ENCODE measurements around the gene MOCS1. TPM values are rescaled to one million over a fixed set of nuclear protein-coding genes. Genes with fewer than 3 reads are reported as not detected.

The MOCS1 gene
- total RNA-seq, 1 donor from 2014 or later: 11.3 TPM

GRCh38 chr6:39876111-39876510, 58.2 kb downstream of the MOCS1 start:
- H3K27me3 Mint-ChIP-seq (ENCODE audit: insufficient read depth, low read depth): peaks cover 2% of the 10 kb centered on the region

GRCh38 chr6:39873439-39873838, 60.8 kb downstream of the MOCS1 start:
- no peak overlapping the region for H3K4me3 ChIP-seq
- H3K79me2 ChIP-seq (ENCODE audit: low read depth): no peaks in the 10 kb centered on the region
- no peak overlapping the region for H3K27ac ChIP-seq
- H3K27ac Mint-ChIP-seq: no peak overlapping the region
- no peak for DNase-seq (ENCODE audit: low spot score)
- no peak overlapping the region for H3K4me3 Mint-ChIP-seq
- H4K20me1 ChIP-seq (ENCODE audit: low read depth): no peaks in the 10 kb centered on the region
- H3K36me3 Mint-ChIP-seq: peaks cover 3% of the 10 kb centered on the region
- no peaks in the 10 kb centered on the region for H3F3A ChIP-seq (ENCODE audit: low read depth)
- H3K9me3 ChIP-seq (ENCODE audit: low read depth): no peaks in the 10 kb centered on the region
- no peaks in the 10 kb centered on the region for H3K4me1 ChIP-seq
- H3K4me1 Mint-ChIP-seq: peaks cover 3% of the 10 kb centered on the region
- H2AFZ ChIP-seq (replicated peaks): no peak overlapping the region
- no peaks in the 10 kb centered on the region for H3K36me3 ChIP-seq
- no peaks in the 10 kb centered on the region for H3K27me3 Mint-ChIP-seq (ENCODE audit: insufficient read depth, low read depth)
- no peak overlapping the region for H3K4me2 ChIP-seq
- TF ChIP-seq EZH2 (IDR thresholded peaks at IDR 0.05) (no peak), CTCF (IDR thresholded peaks at IDR 0.05) (no peak), EZH2phosphoT487 (IDR thresholded peaks at IDR 0.05) (no peak)
- H3K9me3 Mint-ChIP-seq: peaks cover 2% of the 10 kb centered on the region
- no peaks in the 10 kb centered on the region for H3K27me3 ChIP-seq
- no peak overlapping the region for H3K9ac ChIP-seq

More at GRCh38 chr6:39876111-39876510, 58.2 kb downstream of the MOCS1 start:
- Histone ChIP-seq H3K4me2 (no peak overlapping the region), H3K9me3 (ENCODE audit: low read depth) (no peaks in the 10 kb centered on the region), H3K27me3 (no peaks in the 10 kb centered on the region), H3K4me3 (no peak overlapping the region), H2AFZ (replicated peaks) (no peak overlapping the region), H3K27ac (no peak overlapping the region), H3K9ac (no peak overlapping the region), H3K4me1 (no peaks in the 10 kb centered on the region), H3F3A (ENCODE audit: low read depth) (no peaks in the 10 kb centered on the region), H3K36me3 (no peaks in the 10 kb centered on the region), H3K79me2 (ENCODE audit: low read depth) (no peaks in the 10 kb centered on the region), H4K20me1 (ENCODE audit: low read depth) (no peaks in the 10 kb centered on the region)
- Mint-ChIP-seq H3K4me3 (no peak overlapping the region), H3K9me3 (no peaks in the 10 kb centered on the region), H3K36me3 (no peaks in the 10 kb centered on the region), H3K27ac (no peak overlapping the region), H3K4me1 (peaks cover 3% of the 10 kb centered on the region)
- DNase-seq (ENCODE audit: low spot score): no peak
- no peak for TF ChIP-seq CTCF (IDR thresholded peaks at IDR 0.05)
- no peak for TF ChIP-seq EZH2 (IDR thresholded peaks at IDR 0.05)
- TF ChIP-seq EZH2phosphoT487 (IDR thresholded peaks at IDR 0.05): no peak

- H3K4me1 Mint-ChIP-seq: no peaks in the 10 kb centered on the region
- peaks cover 3% of the 10 kb centered on the region for H3K36me3 Mint-ChIP-seq
- H3K27ac Mint-ChIP-seq: no peak overlapping the region
- H2AFZ ChIP-seq (replicated peaks): no peak overlapping the region
- DNase-seq (ENCODE audit: low spot score): no peak
- H4K20me1 ChIP-seq (ENCODE audit: low read depth): no peaks in the 10 kb centered on the region
- no peaks in the 10 kb centered on the region for H3K9me3 ChIP-seq (ENCODE audit: low read depth)
- no peaks in the 10 kb centered on the region for H3F3A ChIP-seq (ENCODE audit: low read depth)
- H3K9me3 Mint-ChIP-seq: peaks cover 2% of the 10 kb centered on the region
- no peak for TF ChIP-seq EZH2phosphoT487 (IDR thresholded peaks at IDR 0.05)
- no peak for TF ChIP-seq EZH2 (IDR thresholded peaks at IDR 0.05)
- no peak for TF ChIP-seq CTCF (IDR thresholded peaks at IDR 0.05)
- no peaks in the 10 kb centered on the region for H3K36me3 ChIP-seq
- no peak overlapping the region for H3K9ac ChIP-seq
- no peak overlapping the region for H3K27ac ChIP-seq
- H3K4me1 ChIP-seq: no peaks in the 10 kb centered on the region
- H3K27me3 ChIP-seq: no peaks in the 10 kb centered on the region
- no peak overlapping the region for H3K4me3 Mint-ChIP-seq
- H3K4me3 ChIP-seq: no peak overlapping the region
- H3K27me3 Mint-ChIP-seq (ENCODE audit: insufficient read depth, low read depth): peaks cover 2% of the 10 kb centered on the region
- H3K4me2 ChIP-seq: no peak overlapping the region
- H3K79me2 ChIP-seq (ENCODE audit: low read depth): no peaks in the 10 kb centered on the region
These were observed 63.3 kb downstream of the MOCS1 start for GRCh38 chr6:39870950-39871349.
